Neuron (in vitro differentiated cells): ENCODE measurements around the gene PRUNE1.

ENCODE experiments used
- H2AFZ ChIP-seq: one replicate; pipeline ENCODE4 v1.6.1; 2013; ENCODE audit warnings: low read depth, mild to moderate bottlenecking, inconsistent platforms, low read length, moderate library complexity
- H3K27me3 ChIP-seq: one replicate; pipeline ENCODE4 v1.6.1; 2013; ENCODE audit warnings: low read length; ENCODE audit not compliant: insufficient read depth
- H3K36me3 ChIP-seq: one replicate; pipeline ENCODE4 v1.6.1; 2013; ENCODE audit warnings: low read length; ENCODE audit not compliant: insufficient read depth
- H3K4me1 ChIP-seq: one replicate; pipeline ENCODE4 v1.6.1; 2013; ENCODE audit warnings: low read length; ENCODE audit not compliant: insufficient read depth
- H3K4me3 ChIP-seq: 2 replicates; pipeline ENCODE4 v1.5.1; 2013; ENCODE audit warnings: mild to moderate bottlenecking, low read length, moderate library complexity
- H3K9me3 ChIP-seq: one replicate; pipeline ENCODE4 v1.6.1; 2013; ENCODE audit warnings: low read length

The PRUNE1 gene

GRCh38 chr1:151055581-151055980 is 47.3 kb downstream of the PRUNE1 start:
- no peaks in the 10 kb centered on the region for H3K27me3 ChIP-seq
- peaks cover 54% of the 10 kb centered on the region for H3K36me3 ChIP-seq
- H3K9me3 ChIP-seq: no peaks in the 10 kb centered on the region
- no peak overlapping the region for H2AFZ ChIP-seq
- peaks cover 12% of the 10 kb centered on the region for H3K4me1 ChIP-seq
- H3K4me3 ChIP-seq: no peak overlapping the region

- peaks cover 12% of the 10 kb centered on the region for H3K4me1 ChIP-seq
- H3K4me3 ChIP-seq: no peak overlapping the region
- no peak overlapping the region for H2AFZ ChIP-seq
- H3K36me3 ChIP-seq: peaks cover 54% of the 10 kb centered on the region
- no peaks in the 10 kb centered on the region for H3K27me3 ChIP-seq
- H3K9me3 ChIP-seq: no peaks in the 10 kb centered on the region
These were observed 47.9 kb downstream of the PRUNE1 start for GRCh38 chr1:151056149-151056548.

- H3K36me3 ChIP-seq: peaks cover 41% of the 10 kb centered on the region
These were observed 50.4 kb downstream of the PRUNE1 start for GRCh38 chr1:151058692-151059091.

GRCh38 chr1:151059109-151060006 is 51.1 kb downstream of the PRUNE1 start, which contains the start of gene CDC42SE1:
CDC42SE1 (minus strand) TSS chr1:151059622; CDS start chr1:151055730, 3,892 bp downstream.
- Histone ChIP-seq H3K36me3 (peaks cover 38% of the 10 kb centered on the region), H2AFZ (peak within 1 kb of the TSS; percentile 78), H3K4me1 (peaks cover 25% of the 10 kb centered on the region), H3K9me3 (no peaks in the 10 kb centered on the region), H3K27me3 (no peaks in the 10 kb centered on the region), H3K4me3 (peak within 1 kb of the TSS; percentile 65)

More at GRCh38 chr1:151058692-151059091, 50.4 kb downstream of the PRUNE1 start:
- Histone ChIP-seq H3K4me3 (peak overlapping the region; percentile 65), H3K27me3 (no peaks in the 10 kb centered on the region), H3K9me3 (no peaks in the 10 kb centered on the region), H2AFZ (no peak overlapping the region), H3K4me1 (peaks cover 23% of the 10 kb centered on the region)

- H3K27me3 ChIP-seq: no peaks in the 10 kb centered on the region
- peaks cover 33% of the 10 kb centered on the region for H3K36me3 ChIP-seq
- peaks cover 28% of the 10 kb centered on the region for H3K4me1 ChIP-seq
- H3K4me3 ChIP-seq: peak within 1 kb of the TSS; percentile 65
- H2AFZ ChIP-seq: peak within 1 kb of the TSS; percentile 78
- H3K9me3 ChIP-seq: no peaks in the 10 kb centered on the region
These were observed 51.9 kb downstream of the PRUNE1 start, which contains the start of gene MLLT11 for GRCh38 chr1:151060007-151060656. MLLT11 (plus strand) TSS chr1:151060397; CDS start chr1:151067225, 6,828 bp downstream.

- Histone ChIP-seq H3K4me1 (peaks cover 28% of the 10 kb centered on the region), H3K4me3 (peak overlapping the region; percentile 65), H2AFZ (peak overlapping the region; percentile 78), H3K27me3 (no peaks in the 10 kb centered on the region), H3K9me3 (no peaks in the 10 kb centered on the region), H3K36me3 (peaks cover 28% of the 10 kb centered on the region)
These were observed 52.6 kb downstream of the PRUNE1 start for GRCh38 chr1:151060657-151061421.

GRCh38 chr1:151061704-151062103 is 53.5 kb downstream of the PRUNE1 start:
- Histone ChIP-seq H3K27me3 (no peaks in the 10 kb centered on the region), H3K4me3 (peak overlapping the region; percentile 65), H3K4me1 (peaks cover 28% of the 10 kb centered on the region), H3K36me3 (peaks cover 26% of the 10 kb centered on the region), H3K9me3 (no peaks in the 10 kb centered on the region), H2AFZ (no peak overlapping the region)

GRCh38 chr1:151062741-151063371 is 54.6 kb downstream of the PRUNE1 start:
- H3K36me3 ChIP-seq: peaks cover 34% of the 10 kb centered on the region
- H3K4me1 ChIP-seq: peaks cover 25% of the 10 kb centered on the region
- no peak overlapping the region for H2AFZ ChIP-seq
- H3K27me3 ChIP-seq: no peaks in the 10 kb centered on the region
- peak overlapping the region; percentile 24 for H3K4me3 ChIP-seq
- no peaks in the 10 kb centered on the region for H3K9me3 ChIP-seq

- peaks cover 50% of the 10 kb centered on the region for H3K36me3 ChIP-seq
- H3K9me3 ChIP-seq: peaks cover 1% of the 10 kb centered on the region
These were observed 56.9 kb downstream of the PRUNE1 start for GRCh38 chr1:151065089-151065645.

GRCh38 chr1:151067185-151067584 is 58.9 kb downstream of the PRUNE1 start:
- H3K9me3 ChIP-seq: peaks cover 4% of the 10 kb centered on the region
- H3K27me3 ChIP-seq: no peaks in the 10 kb centered on the region
- peaks cover 12% of the 10 kb centered on the region for H3K4me1 ChIP-seq
- peaks cover 60% of the 10 kb centered on the region for H3K36me3 ChIP-seq
- H2AFZ ChIP-seq: no peak overlapping the region
- H3K4me3 ChIP-seq: no peak overlapping the region

More at GRCh38 chr1:151065089-151065645, 56.9 kb downstream of the PRUNE1 start:
- Histone ChIP-seq H3K27me3 (no peaks in the 10 kb centered on the region), H3K4me1 (peaks cover 16% of the 10 kb centered on the region), H2AFZ (no peak overlapping the region), H3K4me3 (no peak overlapping the region)

- Histone ChIP-seq H2AFZ (no peak overlapping the region), H3K9me3 (peaks cover 4% of the 10 kb centered on the region), H3K27me3 (no peaks in the 10 kb centered on the region), H3K4me1 (peaks cover 5% of the 10 kb centered on the region), H3K4me3 (no peak overlapping the region), H3K36me3 (peaks cover 50% of the 10 kb centered on the region)
These were observed 60.8 kb downstream of the PRUNE1 start for GRCh38 chr1:151069103-151069486.
